ENCODE data around the gene NRIP1.

The NRIP1 gene, protein sequence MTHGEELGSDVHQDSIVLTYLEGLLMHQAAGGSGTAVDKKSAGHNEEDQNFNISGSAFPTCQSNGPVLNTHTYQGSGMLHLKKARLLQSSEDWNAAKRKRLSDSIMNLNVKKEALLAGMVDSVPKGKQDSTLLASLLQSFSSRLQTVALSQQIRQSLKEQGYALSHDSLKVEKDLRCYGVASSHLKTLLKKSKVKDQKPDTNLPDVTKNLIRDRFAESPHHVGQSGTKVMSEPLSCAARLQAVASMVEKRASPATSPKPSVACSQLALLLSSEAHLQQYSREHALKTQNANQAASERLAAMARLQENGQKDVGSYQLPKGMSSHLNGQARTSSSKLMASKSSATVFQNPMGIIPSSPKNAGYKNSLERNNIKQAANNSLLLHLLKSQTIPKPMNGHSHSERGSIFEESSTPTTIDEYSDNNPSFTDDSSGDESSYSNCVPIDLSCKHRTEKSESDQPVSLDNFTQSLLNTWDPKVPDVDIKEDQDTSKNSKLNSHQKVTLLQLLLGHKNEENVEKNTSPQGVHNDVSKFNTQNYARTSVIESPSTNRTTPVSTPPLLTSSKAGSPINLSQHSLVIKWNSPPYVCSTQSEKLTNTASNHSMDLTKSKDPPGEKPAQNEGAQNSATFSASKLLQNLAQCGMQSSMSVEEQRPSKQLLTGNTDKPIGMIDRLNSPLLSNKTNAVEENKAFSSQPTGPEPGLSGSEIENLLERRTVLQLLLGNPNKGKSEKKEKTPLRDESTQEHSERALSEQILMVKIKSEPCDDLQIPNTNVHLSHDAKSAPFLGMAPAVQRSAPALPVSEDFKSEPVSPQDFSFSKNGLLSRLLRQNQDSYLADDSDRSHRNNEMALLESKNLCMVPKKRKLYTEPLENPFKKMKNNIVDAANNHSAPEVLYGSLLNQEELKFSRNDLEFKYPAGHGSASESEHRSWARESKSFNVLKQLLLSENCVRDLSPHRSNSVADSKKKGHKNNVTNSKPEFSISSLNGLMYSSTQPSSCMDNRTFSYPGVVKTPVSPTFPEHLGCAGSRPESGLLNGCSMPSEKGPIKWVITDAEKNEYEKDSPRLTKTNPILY (N-terminal part only)

DNA sequence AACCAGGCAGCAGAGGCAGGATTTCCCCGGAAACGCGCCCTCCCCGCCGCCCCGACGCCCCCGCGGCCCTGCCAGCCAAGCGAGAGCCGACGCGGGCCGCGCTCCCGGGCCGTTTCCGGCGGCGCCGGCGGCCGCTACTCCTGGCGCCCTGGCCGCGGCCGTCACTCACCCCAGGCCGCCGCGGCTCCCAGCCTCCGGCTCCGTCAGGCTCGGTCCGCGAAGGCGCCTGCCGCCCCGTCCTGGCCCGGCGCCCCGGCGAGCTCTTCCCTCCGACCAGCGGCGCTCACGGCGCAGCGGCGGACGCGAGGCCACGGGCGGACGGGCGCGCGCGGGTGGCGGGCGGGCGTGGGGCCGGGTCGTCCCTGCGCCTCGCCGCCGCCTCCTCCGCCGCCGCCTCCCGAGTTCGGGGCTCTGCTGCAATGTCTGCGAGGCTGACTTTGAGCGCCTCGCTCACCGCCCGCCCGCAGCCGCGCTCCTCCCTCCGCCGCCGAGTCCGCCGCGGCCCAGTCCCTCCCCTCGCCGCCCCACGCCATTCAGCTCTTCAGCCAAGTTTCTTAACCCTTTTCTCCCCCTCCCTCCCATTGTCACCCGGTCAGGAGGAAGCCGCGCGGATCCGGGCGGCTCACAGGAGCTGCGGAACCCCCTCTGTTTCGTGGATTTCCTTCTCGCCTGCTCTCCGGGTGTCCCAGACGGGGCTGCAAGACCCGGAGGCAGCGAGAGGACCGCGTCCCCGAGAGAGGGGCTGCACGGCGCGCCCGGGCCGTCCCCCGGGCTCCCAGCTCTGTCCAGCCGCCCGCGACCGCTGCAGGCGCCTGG, at the start of gene NRIP1:
Gene NRIP1 (minus strand): TSS at position 425 of the 816 bp plus-strand sequence. CDS start 96,808 bp downstream, outside the sequence.
- no peaks in the 10 kb centered on the region for H3K9me2 ChIP-seq (replicated peaks; ENCODE audit: insufficient read depth, low read length)
- no peaks in the 10 kb centered on the region for H3K79me2 ChIP-seq (ENCODE audit: insufficient read depth, low read length)
- no peaks in the 10 kb centered on the region; the same call in 1 of the 2 replicates for H4K20me1 ChIP-seq (ENCODE audit: low read depth, low read length)
- H3K9ac ChIP-seq (ENCODE audit: low read length): peak within 1 kb of the TSS; percentile 68
- no peak within 1 kb of the TSS for H3K27ac ChIP-seq (ENCODE audit: low read depth, low read length)
- no peaks in the 10 kb centered on the region for H3K27me3 ChIP-seq (ENCODE audit: low read length)
- H3K36me3 ChIP-seq (ENCODE audit: low read length): no peaks in the 10 kb centered on the region
- H3K9me3 ChIP-seq (ENCODE audit: insufficient read depth, low read length): no peaks in the 10 kb centered on the region
- peak within 1 kb of the TSS; percentile 65 for H3K4me2 ChIP-seq (ENCODE audit: low read depth, low read length, poor library complexity, severe bottlenecking)
- H3K4me3 ChIP-seq (ENCODE audit: insufficient read depth, low read length, poor library complexity, severe bottlenecking): peak within 1 kb of the TSS; percentile 75
- peak within 1 kb of the TSS; percentile 61 for H2AFZ ChIP-seq (ENCODE audit: low read depth, low read length, severe bottlenecking)
- TF ChIP-seq EZH2phosphoT487 (conservative IDR thresholded peaks at IDR 0.05; ENCODE audit: low read length): no peak
- TF ChIP-seq, protein P1, sequence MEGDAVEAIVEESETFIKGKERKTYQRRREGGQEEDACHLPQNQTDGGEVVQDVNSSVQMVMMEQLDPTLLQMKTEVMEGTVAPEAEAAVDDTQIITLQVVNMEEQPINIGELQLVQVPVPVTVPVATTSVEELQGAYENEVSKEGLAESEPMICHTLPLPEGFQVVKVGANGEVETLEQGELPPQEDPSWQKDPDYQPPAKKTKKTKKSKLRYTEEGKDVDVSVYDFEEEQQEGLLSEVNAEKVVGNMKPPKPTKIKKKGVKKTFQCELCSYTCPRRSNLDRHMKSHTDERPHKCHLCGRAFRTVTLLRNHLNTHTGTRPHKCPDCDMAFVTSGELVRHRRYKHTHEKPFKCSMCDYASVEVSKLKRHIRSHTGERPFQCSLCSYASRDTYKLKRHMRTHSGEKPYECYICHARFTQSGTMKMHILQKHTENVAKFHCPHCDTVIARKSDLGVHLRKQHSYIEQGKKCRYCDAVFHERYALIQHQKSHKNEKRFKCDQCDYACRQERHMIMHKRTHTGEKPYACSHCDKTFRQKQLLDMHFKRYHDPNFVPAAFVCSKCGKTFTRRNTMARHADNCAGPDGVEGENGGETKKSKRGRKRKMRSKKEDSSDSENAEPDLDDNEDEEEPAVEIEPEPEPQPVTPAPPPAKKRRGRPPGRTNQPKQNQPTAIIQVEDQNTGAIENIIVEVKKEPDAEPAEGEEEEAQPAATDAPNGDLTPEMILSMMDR (IDR thresholded peaks at IDR 0.05; ENCODE audit: insufficient read depth, low read length, poor library complexity, severe bottlenecking): no peak
- H3F3A ChIP-seq (ENCODE audit: insufficient read depth): peaks cover 9% of the 10 kb centered on the region; the same call in 1 of the 2 replicates

DNA sequence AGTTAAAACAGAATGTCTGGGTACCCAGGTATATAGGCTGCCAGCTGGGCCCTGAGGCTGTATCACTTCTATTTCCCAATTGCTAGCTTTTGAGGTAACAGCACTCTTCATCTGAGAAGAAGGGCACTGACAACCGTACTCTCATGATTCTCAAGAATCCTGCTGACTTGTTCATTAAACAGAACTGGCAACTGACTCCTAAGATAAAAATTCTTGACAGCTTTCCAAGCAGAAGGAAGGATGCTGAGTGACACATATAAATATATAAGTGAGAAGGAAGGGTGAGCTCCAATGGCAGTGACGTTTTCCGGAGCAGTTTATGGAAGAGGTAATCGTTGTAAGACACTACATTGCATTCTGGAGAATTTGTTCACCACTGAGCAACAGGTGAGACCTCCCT, 48.1 kb upstream of the NRIP1 start:
- H3F3A ChIP-seq (ENCODE audit: insufficient read depth): no peaks in the 10 kb centered on the region
- no peaks in the 10 kb centered on the region for H4K20me1 ChIP-seq (ENCODE audit: low read depth, low read length)
- TF ChIP-seq, protein P1 (IDR thresholded peaks at IDR 0.05; ENCODE audit: insufficient read depth, low read length, poor library complexity, severe bottlenecking): no peak
- no peak for TF ChIP-seq EZH2phosphoT487 (conservative IDR thresholded peaks at IDR 0.05; ENCODE audit: low read length)
- no peaks in the 10 kb centered on the region for H3K79me2 ChIP-seq (ENCODE audit: insufficient read depth, low read length)
- no peak overlapping the region for H2AFZ ChIP-seq (ENCODE audit: low read depth, low read length, severe bottlenecking)
- no peak overlapping the region for H3K9ac ChIP-seq (ENCODE audit: low read length)
- no peaks in the 10 kb centered on the region for H3K36me3 ChIP-seq (ENCODE audit: low read length)
- no peaks in the 10 kb centered on the region for H3K9me3 ChIP-seq (ENCODE audit: insufficient read depth, low read length)
- no peak overlapping the region for H3K4me2 ChIP-seq (ENCODE audit: low read depth, low read length, poor library complexity, severe bottlenecking)
- no peaks in the 10 kb centered on the region for H3K9me2 ChIP-seq (replicated peaks; ENCODE audit: insufficient read depth, low read length)
- no peak overlapping the region for H3K27ac ChIP-seq (ENCODE audit: low read depth, low read length)
- H3K4me3 ChIP-seq (ENCODE audit: insufficient read depth, low read length, poor library complexity, severe bottlenecking): no peak overlapping the region
- H3K27me3 ChIP-seq (ENCODE audit: low read length): no peaks in the 10 kb centered on the region

DNA sequence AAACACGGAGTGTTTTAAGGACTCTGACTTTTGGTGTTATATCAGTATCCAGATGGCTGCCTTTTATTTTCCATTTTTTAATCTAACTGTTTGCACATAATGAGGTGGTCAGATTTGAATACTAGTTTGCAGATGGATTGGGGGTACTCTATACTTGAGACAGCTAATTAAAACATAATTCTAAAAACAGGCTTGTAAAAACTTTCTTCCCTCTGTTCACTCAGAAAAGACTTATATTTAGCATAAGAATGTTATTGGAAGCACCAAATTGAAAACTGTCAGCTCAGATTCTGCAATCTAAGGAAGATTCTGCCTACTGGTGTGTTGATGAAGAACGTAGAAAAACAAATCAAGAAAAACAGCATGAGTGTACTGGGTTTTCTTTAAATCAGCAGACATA, 44.0 kb upstream of the NRIP1 start:
- no peaks in the 10 kb centered on the region for H3K27me3 ChIP-seq (ENCODE audit: low read length)
- H3K4me2 ChIP-seq (ENCODE audit: low read depth, low read length, poor library complexity, severe bottlenecking): no peak overlapping the region
- no peaks in the 10 kb centered on the region for H3K9me3 ChIP-seq (ENCODE audit: insufficient read depth, low read length)
- H4K20me1 ChIP-seq (ENCODE audit: low read depth, low read length): no peaks in the 10 kb centered on the region
- no peak overlapping the region for H2AFZ ChIP-seq (ENCODE audit: low read depth, low read length, severe bottlenecking)
- H3K27ac ChIP-seq (ENCODE audit: low read depth, low read length): no peak overlapping the region
- H3K9me2 ChIP-seq (replicated peaks; ENCODE audit: insufficient read depth, low read length): no peaks in the 10 kb centered on the region
- H3F3A ChIP-seq (ENCODE audit: insufficient read depth): no peaks in the 10 kb centered on the region
- TF ChIP-seq EZH2phosphoT487 (conservative IDR thresholded peaks at IDR 0.05; ENCODE audit: low read length): no peak
- TF ChIP-seq, protein P1 (IDR thresholded peaks at IDR 0.05; ENCODE audit: insufficient read depth, low read length, poor library complexity, severe bottlenecking): no peak
- no peaks in the 10 kb centered on the region for H3K79me2 ChIP-seq (ENCODE audit: insufficient read depth, low read length)
- H3K4me3 ChIP-seq (ENCODE audit: insufficient read depth, low read length, poor library complexity, severe bottlenecking): no peak overlapping the region
- no peaks in the 10 kb centered on the region for H3K36me3 ChIP-seq (ENCODE audit: low read length)
- H3K9ac ChIP-seq (ENCODE audit: low read length): no peak overlapping the region

All from SU-DHL-6 (cell line).